Measurements from ENCODE around the gene LDB3.

LDB3 gene

DNA sequence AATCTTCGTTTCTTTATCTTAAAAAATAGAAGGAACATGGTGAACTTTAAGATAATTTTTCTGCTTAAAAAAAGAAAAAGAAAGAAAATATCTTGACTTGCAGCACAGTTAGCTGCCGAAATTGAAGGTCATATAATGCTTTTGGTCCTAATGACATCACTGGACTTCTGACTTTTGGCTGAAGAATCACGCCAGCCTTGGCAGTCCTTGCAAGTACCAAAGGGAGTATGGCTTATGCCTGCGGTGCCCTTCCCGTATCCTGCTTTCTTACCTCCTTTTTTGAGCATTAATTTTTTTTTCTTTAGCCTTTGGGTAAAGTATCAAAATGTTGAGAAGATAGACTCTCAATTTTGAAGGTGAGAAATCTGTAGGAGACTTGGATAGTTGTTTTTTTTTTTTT is 95.1 kb downstream of the LDB3 start:
- DNase-seq (ENCODE audit: low spot score), result no peak

DNA sequence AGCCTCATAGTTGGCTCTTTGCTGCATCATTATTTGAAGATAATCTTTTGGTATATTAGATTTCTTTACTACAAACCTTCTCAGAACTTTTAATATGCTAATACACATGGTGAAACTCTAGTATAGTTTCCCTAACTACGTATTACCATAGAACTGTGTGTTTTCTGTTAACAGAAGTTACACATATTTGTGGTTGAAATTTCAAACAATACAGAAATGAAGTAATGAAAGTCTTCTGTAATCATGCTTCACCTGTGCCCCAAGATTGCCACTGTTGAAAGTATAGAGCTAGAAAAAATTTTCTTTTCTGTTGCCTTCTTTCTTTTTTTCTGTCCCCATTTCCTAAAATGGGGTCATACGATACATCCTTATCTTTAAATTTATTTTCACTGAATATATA is 97.2 kb downstream of the LDB3 start:
- no peak for DNase-seq (ENCODE audit: low spot score)

DNA sequence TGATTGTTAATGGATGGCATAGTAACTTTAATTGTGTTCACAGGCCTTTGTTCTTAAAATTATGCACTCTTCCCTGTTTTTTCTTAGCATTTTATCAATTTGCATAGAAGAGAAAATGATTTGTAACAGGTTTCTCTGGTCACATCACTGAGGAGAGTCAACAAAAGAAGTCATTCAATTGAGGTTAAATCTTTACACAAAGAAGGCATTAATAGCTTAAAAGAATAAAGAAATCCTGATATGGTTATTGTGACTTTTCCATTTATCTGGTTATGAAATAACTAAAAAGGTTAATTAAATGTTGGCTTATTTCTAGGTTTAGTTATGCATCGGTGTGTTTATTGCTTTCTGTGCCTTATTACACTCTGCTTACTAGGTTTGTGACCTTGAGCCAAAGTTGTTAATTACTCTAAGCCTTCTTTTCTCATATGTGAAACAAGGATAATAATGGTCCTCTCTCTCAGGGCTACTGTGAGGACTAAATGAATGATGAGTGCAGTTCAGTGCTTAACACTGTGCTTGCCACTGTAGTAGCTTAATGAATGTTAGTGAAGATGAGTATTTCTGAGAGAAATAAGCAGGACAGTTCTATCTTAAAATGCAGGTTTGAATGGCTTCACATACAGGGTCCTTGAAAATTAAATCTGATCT is 100.2 kb downstream of the LDB3 start:
- no peak for DNase-seq (ENCODE audit: low spot score)

DNA sequence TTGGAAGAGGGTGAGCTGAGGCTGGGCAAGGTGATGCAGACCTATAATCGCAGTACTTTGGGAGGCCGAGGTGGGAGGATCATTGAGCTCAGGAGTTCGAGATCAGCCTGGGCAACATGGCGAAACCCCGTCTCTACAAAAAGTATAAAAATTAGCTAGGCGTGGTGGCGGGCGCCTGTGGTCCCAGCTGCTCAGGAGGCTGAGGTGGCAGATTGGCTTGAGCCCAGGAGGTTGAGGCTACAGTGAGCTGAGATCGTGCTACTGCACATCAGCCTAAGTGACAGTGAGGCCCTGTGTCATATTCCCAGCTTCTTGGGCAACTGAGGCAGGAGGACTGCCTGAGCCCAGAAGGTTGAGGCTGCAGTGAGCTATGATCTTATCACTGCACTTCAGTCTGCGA is 101.7 kb downstream of the LDB3 start:
- no peak for DNase-seq (ENCODE audit: low spot score)

DNA sequence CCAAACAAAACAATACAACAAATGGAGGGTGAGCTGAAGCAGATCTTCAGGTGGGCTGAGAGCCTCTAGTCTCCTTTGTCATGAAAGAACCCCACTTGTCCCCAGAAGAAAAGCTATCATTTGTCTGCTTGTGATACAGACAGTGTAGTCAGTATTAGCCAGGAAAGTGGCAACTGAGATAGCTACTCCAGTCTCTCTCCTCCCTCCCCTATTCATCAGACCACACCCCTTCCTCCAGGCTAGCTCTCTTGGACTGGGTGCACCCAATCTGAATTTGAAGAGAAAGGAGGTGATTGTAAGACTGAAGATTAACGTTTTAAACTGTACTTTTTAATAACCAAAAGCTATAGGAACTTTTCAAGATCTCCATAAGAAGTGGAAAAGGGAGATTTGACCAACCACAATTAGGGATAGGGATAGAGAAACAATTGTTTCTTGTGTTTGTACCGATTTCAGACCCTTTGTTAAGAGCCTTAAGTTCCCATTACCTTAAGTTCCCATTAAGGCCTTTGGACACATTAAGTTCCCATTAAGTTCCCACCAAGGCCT is 102.2 kb downstream of the LDB3 start:
- no peak for DNase-seq (ENCODE audit: low spot score)

DNA sequence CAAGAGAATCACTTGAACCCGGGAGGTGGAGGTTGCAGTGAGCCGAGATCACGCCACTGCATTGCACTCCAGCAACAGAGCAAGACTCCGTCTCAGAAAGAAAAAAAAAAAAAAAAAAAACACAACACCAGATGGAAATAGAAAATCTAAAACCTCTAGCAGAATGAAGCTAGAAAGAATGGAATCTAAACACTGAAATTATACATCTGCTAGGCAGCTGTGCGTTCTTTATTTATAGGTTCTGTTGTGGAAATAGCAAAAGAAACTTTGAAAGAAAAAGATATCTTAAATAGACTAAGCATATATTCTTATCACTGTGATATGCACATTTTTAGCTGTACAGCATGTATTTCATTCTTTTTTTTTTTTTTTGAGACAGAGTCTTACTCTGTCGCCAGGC is 105.2 kb downstream of the LDB3 start:
- DNase-seq (ENCODE audit: low spot score), result no peak

DNA sequence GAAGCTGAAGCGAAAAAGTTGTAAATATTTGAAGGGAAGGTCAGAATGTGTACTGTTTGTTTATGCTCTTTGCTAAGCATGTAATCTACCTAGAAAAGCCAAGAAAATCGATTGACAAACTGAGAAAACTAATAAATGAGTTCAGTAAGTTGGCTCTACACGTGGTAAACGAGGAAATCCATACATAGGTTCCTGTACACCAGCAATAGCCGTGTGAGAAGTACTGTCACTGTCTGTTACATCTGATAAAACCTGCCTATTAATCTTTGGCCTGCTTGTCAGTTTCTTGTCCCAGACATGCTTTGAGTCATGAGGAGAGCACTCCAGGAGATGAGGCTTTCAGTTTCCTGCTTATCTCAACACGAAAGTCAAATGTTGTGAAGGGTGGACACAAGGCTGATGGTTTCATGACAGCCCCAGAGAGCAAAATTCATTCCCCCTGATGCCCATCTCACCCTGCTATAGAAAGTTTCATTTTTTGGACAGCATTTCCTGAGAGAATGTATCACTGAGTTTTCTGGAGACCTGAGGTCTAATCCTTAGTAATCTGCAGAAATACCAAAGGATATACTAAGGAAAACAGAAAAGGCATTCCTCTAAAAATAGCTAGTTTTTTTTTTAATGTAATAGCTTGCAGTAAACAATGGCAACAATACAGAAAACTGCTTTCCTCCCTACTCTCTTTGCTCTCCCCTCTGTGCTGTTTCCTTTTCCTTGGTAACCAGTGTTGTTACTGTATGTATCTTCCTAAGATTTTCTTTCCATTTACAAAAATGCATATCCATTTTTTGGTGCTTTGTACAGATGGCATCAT is 107.0 kb downstream of the LDB3 start:
- no peak for DNase-seq (ENCODE audit: low spot score)

DNA sequence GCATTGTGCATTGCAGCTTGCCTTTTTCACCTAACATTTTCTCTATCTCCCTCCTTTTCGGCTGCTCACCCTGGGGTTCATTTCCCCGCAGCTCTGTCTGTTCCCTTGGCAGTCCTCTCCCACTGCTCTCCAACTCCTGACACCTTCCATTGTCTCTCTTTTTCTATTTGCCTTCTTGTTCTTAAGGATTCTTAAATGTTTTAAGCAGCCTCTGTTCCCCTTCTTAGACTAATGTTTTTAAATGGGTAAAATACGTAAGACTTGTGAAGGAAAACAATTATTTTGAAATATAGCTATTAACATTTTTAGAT is 107.5 kb downstream of the LDB3 start:
- DNase-seq (ENCODE audit: low spot score), result no peak

DNA sequence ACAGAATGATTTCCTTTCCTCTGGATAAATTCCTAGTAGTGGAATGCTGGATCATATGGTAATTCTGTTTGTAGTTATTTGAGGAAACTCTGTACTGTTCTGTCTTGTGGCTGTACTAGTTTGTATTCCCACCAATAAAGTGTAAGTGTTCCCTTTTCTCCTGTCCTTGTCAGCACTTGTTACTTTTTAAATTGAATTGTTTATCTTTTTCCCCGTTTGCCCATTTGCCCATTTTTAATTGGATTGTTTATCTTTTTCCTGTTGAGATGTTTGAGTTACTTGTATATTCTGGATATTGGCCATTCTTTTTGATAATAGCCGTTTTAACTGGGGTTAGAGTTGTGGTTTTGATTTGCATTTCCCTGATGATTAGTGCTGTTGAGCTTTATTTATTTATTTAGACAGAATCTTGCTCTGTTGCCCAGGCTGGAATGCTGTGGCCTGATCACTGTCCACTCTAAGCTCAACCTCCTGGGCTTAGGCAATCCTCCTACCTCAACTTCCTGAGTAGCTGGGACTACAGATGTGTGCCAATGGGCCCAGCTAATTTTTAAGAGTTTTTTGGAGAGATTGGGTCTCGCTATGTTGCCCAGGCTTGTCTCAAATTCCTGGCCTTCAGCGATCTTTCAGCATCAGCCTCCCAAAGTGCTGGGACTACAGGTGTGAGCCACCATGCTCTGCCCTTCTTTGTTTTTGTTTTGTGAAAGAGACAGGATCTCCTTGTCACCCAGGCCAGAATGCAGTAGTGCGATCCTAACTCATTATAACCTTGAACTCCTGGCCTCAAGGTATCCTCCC is 111.1 kb downstream of the LDB3 start:
- no peak for DNase-seq (ENCODE audit: low spot score)

DNA sequence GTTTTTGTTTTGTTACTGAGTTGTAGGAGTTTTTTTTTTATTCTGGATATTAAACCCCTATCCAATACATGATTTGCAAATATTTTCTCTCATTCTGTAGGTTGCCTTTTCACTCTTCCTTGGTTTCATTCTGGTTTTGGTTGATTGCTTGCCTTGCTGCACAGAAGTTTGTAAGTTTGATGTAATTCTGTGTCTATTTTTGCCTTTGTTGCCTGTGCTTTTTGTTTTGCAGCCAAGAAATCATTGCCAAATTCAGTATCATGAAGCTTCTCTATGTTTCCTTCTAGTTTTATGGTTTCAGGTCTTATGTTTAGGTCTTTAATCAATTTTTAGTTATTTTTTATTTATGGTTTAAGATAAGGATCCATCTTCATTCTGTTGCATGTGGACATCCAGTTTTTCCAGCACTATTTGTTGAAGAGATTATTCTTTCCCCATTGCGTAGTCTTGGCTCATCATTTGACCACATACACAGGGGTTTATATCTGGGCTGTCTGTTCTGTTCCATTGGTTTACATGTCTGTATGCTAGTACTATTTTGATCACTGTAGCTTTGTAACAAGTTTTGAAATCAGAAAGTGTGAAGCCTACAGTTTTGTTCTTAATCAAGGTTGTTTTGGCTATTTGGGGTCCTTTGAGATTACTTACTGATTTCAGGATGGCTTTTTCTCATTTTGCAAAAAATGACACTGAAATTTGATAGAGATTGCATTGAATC is 114.5 kb downstream of the LDB3 start:
- no peak for DNase-seq (ENCODE audit: low spot score)

DNA sequence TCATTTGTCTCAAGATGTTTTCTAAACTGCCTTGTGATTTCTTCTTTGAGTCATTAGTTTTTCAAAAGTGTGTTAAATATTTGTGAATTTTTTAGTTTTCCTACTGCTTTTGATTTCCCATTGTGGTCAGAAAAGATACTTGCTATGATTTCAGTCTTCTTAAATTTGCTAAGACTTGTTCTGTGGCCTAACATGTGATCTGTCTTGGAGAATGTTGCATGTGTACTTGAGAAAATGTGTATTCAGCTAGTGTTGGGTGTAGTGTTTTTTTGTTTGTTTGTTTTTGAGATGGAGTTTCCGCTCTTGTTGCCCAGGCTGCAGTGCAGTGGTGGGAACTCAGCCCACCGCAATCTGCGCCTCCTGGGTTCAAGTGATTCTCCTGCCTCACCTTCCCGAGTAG is 116.7 kb downstream of the LDB3 start:
- no peak for DNase-seq (ENCODE audit: low spot score)

Measured in putamen (tissue), 1 donor.